Activated gamma-delta T cell treated with anti-CD3 and anti-CD28 coated beads, Interleukin-2, amount 50 U/mL, for 16 hours (primary cell): Measurements from ENCODE around the gene COG3.

ENCODE experiments used
- DNase-seq: peaks from one replicate; pipeline ENCODE4 v3.0.0-alpha.2; 2020; ENCODE audit warnings: low read depth

Gene COG3

GRCh38 chr13:45545686-45546409 lies 81.1 kb downstream of the COG3 start:
- DNase-seq, result no peak

- DNase-seq, result no peak
These were observed 81.6 kb downstream of the COG3 start for GRCh38 chr13:45546410-45546765.

- DNase-seq, result no peak
These were observed 83.5 kb downstream of the COG3 start for GRCh38 chr13:45548281-45548680.

- no peak for DNase-seq
These were observed 89.9 kb downstream of the COG3 start for GRCh38 chr13:45554604-45555109.

GRCh38 chr13:45564133-45564776 lies 99.5 kb downstream of the COG3 start:
- DNase-seq, result no peak

GRCh38 chr13:45565331-45565730 lies 100.6 kb downstream of the COG3 start:
- DNase-seq, result no peak

- no peak for DNase-seq
These were observed 110.5 kb downstream of the COG3 start for GRCh38 chr13:45575146-45575829.

GRCh38 chr13:45575830-45576180 lies 111.1 kb downstream of the COG3 start:
- DNase-seq, result no peak

GRCh38 chr13:45576466-45576865 lies 111.7 kb downstream of the COG3 start:
- no peak for DNase-seq

GRCh38 chr13:45582408-45583076 lies 117.8 kb downstream of the COG3 start:
- DNase-seq, result no peak

- no peak for DNase-seq
These were observed 120.1 kb downstream of the COG3 start for GRCh38 chr13:45584816-45585215.
